IMR-90 (cell line): ENCODE measurements around the gene CCDC171.

Source experiments
- CTCF ChIP-seq: conservative IDR thresholded peaks from 2 replicates; pipeline ENCODE4 v1.5.1; 2012; ENCODE audit warnings: mild to moderate bottlenecking, low read depth, low read length, improper control_type of control experiment
- POLR2A ChIP-seq: IDR thresholded peaks from 2 replicates; pipeline ENCODE4 v1.6.1; 2012; ENCODE audit warnings: mild to moderate bottlenecking, low read depth, low read length

GRCh38 chr9:16002816-16003215, 450.0 kb downstream of the CCDC171 start:
- TF ChIP-seq CTCF (no peak), POLR2A (no peak)
